NCI-H2196 (cell line): Measurements from ENCODE around the gene ZBTB11.
"Not testable (repeated sequence)": the region's sequence is repeated elsewhere in the genome, so short reads cannot be mapped to it uniquely, and the experiment has no call there.

Experiments used
- DNase-seq: peaks from one replicate; lab custom pipeline; 2025; ENCODE audit not compliant: unreplicated experiment; lab: John Stamatoyannopoulos, UW

The ZBTB11 gene

GRCh38 chr3:101676765-101677435, at the start of gene ZBTB11:
TSS of gene ZBTB11 (minus strand) at chr3:101677132. CDS start at chr3:101676914, 218 bp downstream.
- no peak for DNase-seq

GRCh38 chr3:101725890-101726275, 49.0 kb upstream of the ZBTB11 start:
- DNase-seq, result no peak

GRCh38 chr3:101725194-101725889, 48.4 kb upstream of the ZBTB11 start:
- DNase-seq, result peak; percentile 28

- DNase-seq, result peak; percentile 96
These were observed 47.6 kb upstream of the ZBTB11 start, which contains the start of gene CEP97 for GRCh38 chr3:101724329-101725193. TSS of gene CEP97 (plus strand) at chr3:101724614. CDS start at chr3:101724677, 63 bp downstream.

GRCh38 chr3:101722394-101723173, 45.7 kb upstream of the ZBTB11 start:
- no peak for DNase-seq

- DNase-seq, result no peak
These were observed 44.2 kb upstream of the ZBTB11 start for GRCh38 chr3:101720851-101721840.

- no peak for DNase-seq
These were observed 42.8 kb upstream of the ZBTB11 start for GRCh38 chr3:101719604-101720185.

- no peak for DNase-seq
These were observed 41.5 kb upstream of the ZBTB11 start for GRCh38 chr3:101718455-101718854.

- DNase-seq, result no peak
These were observed 32.2 kb upstream of the ZBTB11 start for GRCh38 chr3:101709126-101709525.

- not testable (repeated sequence) for DNase-seq
These were observed 27.7 kb upstream of the ZBTB11 start for GRCh38 chr3:101704639-101705038.

- no peak for DNase-seq
These were observed 26.2 kb upstream of the ZBTB11 start for GRCh38 chr3:101703169-101703568.

GRCh38 chr3:101702726-101703125, 25.8 kb upstream of the ZBTB11 start:
- DNase-seq, result no peak

GRCh38 chr3:101701696-101702634, 25.0 kb upstream of the ZBTB11 start:
- DNase-seq, result no peak

- no peak for DNase-seq
These were observed 18.9 kb upstream of the ZBTB11 start for GRCh38 chr3:101695779-101696372.

GRCh38 chr3:101694836-101695235, 17.9 kb upstream of the ZBTB11 start:
- not testable (repeated sequence) for DNase-seq

- DNase-seq, result not testable (repeated sequence)
These were observed 16.6 kb upstream of the ZBTB11 start for GRCh38 chr3:101693540-101693939.
